ENCODE results near the gene ENTREP1.

The ENTREP1 gene

GRCh38 chr9:69389437-69389995 lies 64.5 kb downstream of the ENTREP1 start:
- H3K27me3 ChIP-seq (replicated peaks; ENCODE audit: control insufficient read depth, insufficient read depth, low read length), result no peaks in the 10 kb centered on the region; the same call in 1 of the 2 replicates
- no peak for DNase-seq (ENCODE audit: extremely low read depth, insufficient read length)
- H3K36me3 ChIP-seq (ENCODE audit: control insufficient read depth, insufficient read depth, low read length), result no peaks in the 10 kb centered on the region
- TF ChIP-seq CTCF (IDR thresholded peaks at IDR 0.05; ENCODE audit: insufficient read depth, low read length, poor library complexity, severe bottlenecking), result no peak
- no peak overlapping the region for H3K4me3 ChIP-seq (replicated peaks; ENCODE audit: low read depth, low read length)

DNA sequence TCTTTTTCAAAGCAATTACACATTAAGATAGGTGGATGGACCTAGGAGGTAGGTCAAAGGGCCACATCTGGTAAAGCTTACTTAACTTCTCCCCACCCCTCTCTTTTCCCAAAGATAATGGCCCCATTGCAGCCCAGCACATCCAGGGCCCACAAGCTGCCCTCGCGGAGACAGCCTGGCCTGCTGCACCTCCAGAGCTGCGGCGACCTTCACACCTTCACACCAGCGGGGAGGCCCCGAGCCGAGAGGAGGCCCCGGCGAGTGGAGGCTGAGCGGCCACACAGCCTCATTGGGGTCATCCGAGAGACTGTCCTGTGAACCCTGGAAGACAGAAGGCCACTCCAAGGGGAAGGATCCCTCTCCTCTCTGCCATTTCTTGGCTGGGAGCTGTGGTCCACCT lies 66.5 kb downstream of the ENTREP1 start:
- Histone ChIP-seq H3K27me3 (replicated peaks; ENCODE audit: control insufficient read depth, insufficient read depth, low read length) (no peaks in the 10 kb centered on the region; the same call in 1 of the 2 replicates), H3K4me3 (replicated peaks; ENCODE audit: low read depth, low read length) (no peak overlapping the region), H3K36me3 (ENCODE audit: control insufficient read depth, insufficient read depth, low read length) (no peaks in the 10 kb centered on the region)
- DNase-seq (ENCODE audit: extremely low read depth, insufficient read length), result no peak
- no peak for TF ChIP-seq CTCF (IDR thresholded peaks at IDR 0.05; ENCODE audit: insufficient read depth, low read length, poor library complexity, severe bottlenecking)

DNA sequence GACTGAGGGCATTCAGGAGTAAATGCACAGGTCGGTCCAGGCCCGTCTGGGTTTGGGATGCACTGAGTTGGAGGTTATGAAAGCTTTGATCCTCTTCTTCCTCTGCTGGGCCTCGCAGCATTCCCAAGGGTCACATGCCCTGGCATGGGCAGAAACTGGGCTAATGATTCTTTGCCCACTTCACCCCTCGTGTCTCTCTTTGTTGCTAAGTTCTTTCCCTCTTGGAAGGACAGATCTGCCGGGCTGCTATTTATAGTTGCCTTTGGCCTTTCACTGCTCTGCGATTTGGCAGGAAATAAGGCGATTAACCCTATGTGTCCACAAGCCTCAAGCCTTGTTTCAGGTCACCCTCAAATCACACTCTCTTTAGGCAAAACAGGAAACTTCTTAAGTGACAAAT lies 66.9 kb downstream of the ENTREP1 start:
- H3K27me3 ChIP-seq (replicated peaks; ENCODE audit: control insufficient read depth, insufficient read depth, low read length), result no peaks in the 10 kb centered on the region
- H3K4me3 ChIP-seq (replicated peaks; ENCODE audit: low read depth, low read length), result no peak overlapping the region
- DNase-seq (ENCODE audit: extremely low read depth, insufficient read length), result no peak
- no peak for TF ChIP-seq CTCF (IDR thresholded peaks at IDR 0.05; ENCODE audit: insufficient read depth, low read length, poor library complexity, severe bottlenecking)
- H3K36me3 ChIP-seq (ENCODE audit: control insufficient read depth, insufficient read depth, low read length), result no peaks in the 10 kb centered on the region

DNA sequence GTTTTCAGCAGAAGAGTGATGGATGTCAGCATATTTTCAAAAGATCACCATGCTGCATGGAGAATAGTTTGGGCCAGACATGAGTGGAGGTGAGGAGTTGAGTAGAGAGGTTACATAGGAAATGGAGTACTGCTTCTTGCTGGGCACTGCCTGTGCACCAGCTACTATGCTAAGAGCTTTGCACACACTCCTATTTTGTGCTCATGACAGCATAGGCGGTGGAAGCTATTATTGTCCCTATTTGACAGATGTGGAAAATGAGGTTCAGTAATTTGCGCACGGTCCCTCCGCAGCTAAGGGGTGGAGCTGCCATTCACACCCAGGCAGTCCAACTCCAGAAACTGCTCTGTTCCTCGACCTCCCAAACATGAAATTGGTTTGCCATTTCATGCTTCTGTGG lies 67.8 kb downstream of the ENTREP1 start:
- no peak for TF ChIP-seq CTCF (IDR thresholded peaks at IDR 0.05; ENCODE audit: insufficient read depth, low read length, poor library complexity, severe bottlenecking)
- Histone ChIP-seq H3K4me3 (replicated peaks; ENCODE audit: low read depth, low read length) (no peak overlapping the region), H3K27me3 (replicated peaks; ENCODE audit: control insufficient read depth, insufficient read depth, low read length) (no peaks in the 10 kb centered on the region), H3K36me3 (ENCODE audit: control insufficient read depth, insufficient read depth, low read length) (no peaks in the 10 kb centered on the region)
- DNase-seq (ENCODE audit: extremely low read depth, insufficient read length), result no peak

- no peaks in the 10 kb centered on the region for H3K36me3 ChIP-seq (ENCODE audit: control insufficient read depth, insufficient read depth, low read length)
Measured at GRCh38 chr9:69393425-69393824, 68.4 kb downstream of the ENTREP1 start.

More at GRCh38 chr9:69393425-69393824, 68.4 kb downstream of the ENTREP1 start:
- TF ChIP-seq CTCF (IDR thresholded peaks at IDR 0.05; ENCODE audit: insufficient read depth, low read length, poor library complexity, severe bottlenecking), result no peak
- DNase-seq (ENCODE audit: extremely low read depth, insufficient read length), result no peak
- Histone ChIP-seq H3K27me3 (replicated peaks; ENCODE audit: control insufficient read depth, insufficient read depth, low read length) (no peaks in the 10 kb centered on the region), H3K4me3 (replicated peaks; ENCODE audit: low read depth, low read length) (no peak overlapping the region)

Data from GM06990 (cell line).